HAP-1 (cell line): ENCODE measurements around the gene ZNRF3.
"Not testable (repeated sequence)": the region's sequence is repeated elsewhere in the genome, so short reads cannot be mapped to it uniquely, and the experiment has no call there.

Source experiments
- DNase-seq, 2 experiments: peaks; one replicate each; pipeline ENCODE4 v3.0.0-alpha.2; 2016 to 2020; ENCODE audit warnings: low spot score in 2 of 2
- H3K27me3 ChIP-seq: fragments of 250-450 bp; sonication (Bioruptor Pico); 2 replicates; pipeline ENCODE4 v1.5.1; 2020; ENCODE audit warnings: low read depth, mild to moderate bottlenecking, moderate library complexity
- H3K36me3 ChIP-seq: fragments of 250-450 bp; sonication (Bioruptor Pico); replicated peaks from 2 replicates; pipeline ENCODE4 v1.5.1; 2020; ENCODE audit warnings: mild to moderate bottlenecking
- H3K4me1 ChIP-seq: fragments of 250-450 bp; sonication (Bioruptor Pico); 2 replicates; pipeline ENCODE4 v1.5.1; 2020; ENCODE audit warnings: mild to moderate bottlenecking
- H3K4me3 ChIP-seq: fragments of 250-450 bp; sonication (Bioruptor Pico); 2 replicates; pipeline ENCODE4 v1.5.1; 2020; ENCODE audit warnings: mild to moderate bottlenecking, moderate library complexity
- H3K9me3 ChIP-seq: fragments of 250-450 bp; sonication (Bioruptor Pico); 2 replicates; pipeline ENCODE4 v1.5.1; 2020; ENCODE audit warnings: mild to moderate bottlenecking, moderate library complexity
- in situ Hi-C: fragments of 300-500 bp; cut with MboI; formaldehyde crosslinking; loops from 3 replicates; pipeline ENCODE4 v1.14.3; 2020; ENCODE audit warnings: low sequenced_read_pairs, inconsistent platforms, mixed read lengths

The ZNRF3 gene

DNA sequence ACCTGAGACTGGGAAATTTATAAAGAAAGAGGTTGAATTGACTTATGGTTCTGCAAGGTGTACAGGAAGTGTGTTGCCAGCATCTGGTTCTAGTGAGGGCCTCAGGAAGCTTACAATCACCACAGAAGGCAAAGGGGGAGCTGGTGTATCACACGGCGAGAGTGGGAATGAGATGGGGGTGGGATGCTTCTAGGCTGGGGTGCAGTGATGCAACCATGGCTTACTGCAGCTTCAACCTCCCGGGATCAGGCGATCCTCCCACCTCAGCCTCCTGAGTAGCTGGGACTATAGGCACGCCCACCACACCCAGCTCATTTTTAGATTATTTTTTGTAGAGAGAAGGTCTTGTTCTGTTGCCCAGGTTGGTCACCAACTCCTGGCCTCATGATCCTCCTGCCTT is 117.3 kb downstream of the ZNRF3 start:
- H3K36me3 ChIP-seq: no peaks in the 10 kb centered on the region; the same call in 1 of the 2 replicates

DNA sequence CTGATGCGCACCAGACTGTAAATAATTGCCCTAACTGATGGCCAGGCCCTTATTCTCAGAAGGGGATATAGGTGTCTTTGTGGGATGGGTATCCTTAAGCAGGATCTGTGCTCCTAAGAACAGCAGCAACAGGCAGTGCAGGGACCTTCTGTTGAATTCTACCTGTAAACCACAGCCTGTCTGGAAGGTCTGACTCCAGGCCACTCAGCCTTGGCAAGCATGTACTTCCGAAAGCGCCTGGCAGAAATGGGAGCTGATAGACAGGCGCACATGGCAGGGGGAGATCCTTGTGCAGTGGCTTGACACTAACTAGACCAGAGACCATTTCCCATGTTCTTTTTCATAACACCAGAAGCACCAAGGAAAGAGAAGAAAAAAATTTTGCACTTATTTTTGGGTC is 119.2 kb downstream of the ZNRF3 start:
- Histone ChIP-seq H3K4me1 (peaks cover 30% of the 10 kb centered on the region), H3K9me3 (no peaks in the 10 kb centered on the region), H3K27me3 (no peaks in the 10 kb centered on the region), H3K36me3 (no peaks in the 10 kb centered on the region), H3K4me3 (no peak overlapping the region)
- no peak for DNase-seq
- in situ Hi-C loops: no loop called here

More for the DNA sequence above, 117.3 kb downstream of the ZNRF3 start:
- no peak for DNase-seq
- in situ Hi-C loops: no loop called here
- Histone ChIP-seq H3K4me1 (peaks cover 37% of the 10 kb centered on the region), H3K4me3 (no peak overlapping the region), H3K27me3 (no peaks in the 10 kb centered on the region), H3K9me3 (no peaks in the 10 kb centered on the region)

DNA sequence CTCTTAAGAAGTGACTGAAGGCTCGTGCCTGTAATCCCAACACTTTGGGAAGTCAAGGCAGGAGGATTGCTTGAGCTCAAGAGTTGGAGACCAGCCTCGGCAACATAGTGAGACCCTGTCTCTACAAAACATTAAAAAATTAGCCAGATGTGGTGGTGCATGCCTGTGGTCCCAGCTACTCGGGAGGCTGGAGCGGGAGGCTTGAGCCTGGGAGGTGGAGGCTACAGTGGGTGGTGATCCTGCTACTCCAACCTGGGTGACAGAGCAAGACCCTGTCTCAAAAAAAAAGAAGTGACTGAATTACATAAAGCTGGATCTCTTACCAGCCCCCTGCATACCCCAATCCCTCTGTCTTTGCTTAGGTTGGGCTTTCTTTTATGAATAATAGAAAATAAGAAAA is 120.2 kb downstream of the ZNRF3 start:
- Histone ChIP-seq H3K4me1 (peaks cover 30% of the 10 kb centered on the region), H3K27me3 (no peaks in the 10 kb centered on the region), H3K9me3 (no peaks in the 10 kb centered on the region), H3K4me3 (no peak overlapping the region), H3K36me3 (no peaks in the 10 kb centered on the region)
- no peak for DNase-seq
- in situ Hi-C loops: no loop called here

DNA sequence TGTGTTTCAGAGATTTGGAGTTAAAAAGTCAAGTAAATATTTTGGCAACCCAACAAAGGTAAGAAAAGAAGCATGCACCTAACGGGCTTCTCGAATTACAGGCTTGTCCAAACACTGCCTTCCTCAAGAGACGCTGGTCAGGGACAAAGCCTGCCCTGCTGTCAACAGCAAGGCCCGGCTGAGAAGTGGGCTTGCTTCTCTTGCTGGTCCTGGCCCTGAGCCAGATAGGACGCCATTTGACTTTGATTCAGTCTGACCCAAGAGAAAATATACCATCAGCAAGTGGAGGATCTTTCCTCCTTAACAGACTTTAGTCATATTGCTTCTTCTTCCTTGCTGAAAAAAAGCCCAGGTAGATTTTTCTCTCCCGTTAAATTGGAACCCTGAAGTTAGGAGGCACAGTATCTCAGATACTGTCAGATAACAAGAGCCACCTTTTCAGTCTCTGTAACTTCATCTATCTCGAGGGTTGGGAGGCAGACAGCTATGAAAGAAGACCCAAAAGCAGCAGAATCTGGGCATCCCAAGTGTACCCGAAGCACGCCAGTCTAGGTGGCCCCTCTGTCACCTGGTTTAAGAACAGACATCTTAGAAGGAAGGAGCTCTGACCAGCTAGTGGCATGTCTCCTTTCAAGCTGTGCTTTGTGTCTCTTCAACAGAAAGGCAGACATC is 120.7 kb downstream of the ZNRF3 start:
- no peak overlapping the region for H3K4me3 ChIP-seq

DNA sequence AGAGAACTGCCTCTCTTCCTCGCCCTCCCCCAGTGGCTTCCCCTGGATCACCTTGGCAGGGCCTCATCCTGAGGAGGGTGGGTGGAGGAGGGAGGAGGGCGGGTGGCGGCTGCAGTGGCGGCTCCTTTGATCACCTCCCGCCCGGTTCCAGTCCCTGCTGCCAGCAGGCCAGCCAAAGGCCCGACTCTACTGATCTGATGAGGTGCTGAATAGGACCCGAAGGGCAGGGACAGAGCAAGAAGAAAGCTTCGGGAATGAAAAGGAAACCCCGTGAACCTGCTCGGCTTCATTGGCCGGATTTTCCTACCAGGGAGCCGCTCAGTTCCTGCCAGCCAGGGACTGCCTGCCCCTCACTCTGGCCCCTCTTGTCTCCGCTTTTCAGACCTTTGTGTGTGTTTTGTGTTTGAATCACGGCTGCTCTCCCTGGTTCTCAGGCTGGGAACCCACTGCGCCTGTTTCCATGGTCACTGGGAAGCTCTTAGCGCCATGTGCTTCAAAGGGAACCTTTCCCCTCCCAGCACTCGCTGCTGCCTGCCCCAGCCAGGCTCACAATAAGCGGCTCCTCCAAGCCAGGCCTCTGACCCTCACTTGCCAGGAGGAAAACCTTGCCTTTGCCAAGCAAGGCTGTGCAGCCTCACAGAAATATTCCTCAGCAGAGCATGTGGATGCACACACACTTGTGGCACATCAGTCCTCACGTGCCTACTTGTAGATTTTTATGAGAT is 121.4 kb downstream of the ZNRF3 start:
- no peaks in the 10 kb centered on the region for H3K36me3 ChIP-seq
- no peak overlapping the region for H3K4me3 ChIP-seq
- in situ Hi-C loops: no loop called here
- no peaks in the 10 kb centered on the region for H3K27me3 ChIP-seq
- peak; percentile 25 to 65 for DNase-seq
- peaks cover 23% of the 10 kb centered on the region for H3K4me1 ChIP-seq
- no peaks in the 10 kb centered on the region for H3K9me3 ChIP-seq

More for the DNA sequence above, 120.7 kb downstream of the ZNRF3 start:
- H3K9me3 ChIP-seq: no peaks in the 10 kb centered on the region
- peaks cover 30% of the 10 kb centered on the region for H3K4me1 ChIP-seq
- no peaks in the 10 kb centered on the region for H3K27me3 ChIP-seq
- in situ Hi-C loops: no loop called here
- peak in 1 of 2 experiments; percentile 53 for DNase-seq
- no peaks in the 10 kb centered on the region for H3K36me3 ChIP-seq

DNA sequence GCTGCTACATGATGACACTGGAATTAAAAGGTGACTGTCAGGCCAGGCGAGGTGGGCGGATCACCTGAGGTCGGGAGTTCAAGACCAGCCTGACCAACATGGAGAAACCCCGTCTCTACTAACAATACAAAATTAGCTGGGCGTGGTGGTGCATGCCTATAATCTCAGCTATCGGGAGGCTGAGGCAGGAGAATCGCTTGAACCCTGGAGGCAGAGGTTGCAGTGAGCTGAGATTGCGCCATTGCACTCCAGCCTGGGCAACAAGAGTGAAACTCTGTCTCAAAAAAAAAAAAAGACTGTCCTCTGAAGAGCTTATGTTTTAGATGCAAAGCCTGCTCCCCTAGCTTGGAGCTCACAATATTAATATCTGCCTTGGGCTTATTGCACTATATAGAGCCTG is 122.4 kb downstream of the ZNRF3 start:
- H3K9me3 ChIP-seq, in situ Hi-C loops, H3K4me3 ChIP-seq, H3K36me3 ChIP-seq, H3K27me3 ChIP-seq, DNase-seq: not testable (repeated sequence)
- peaks cover 16% of the 10 kb centered on the region for H3K4me1 ChIP-seq

DNA sequence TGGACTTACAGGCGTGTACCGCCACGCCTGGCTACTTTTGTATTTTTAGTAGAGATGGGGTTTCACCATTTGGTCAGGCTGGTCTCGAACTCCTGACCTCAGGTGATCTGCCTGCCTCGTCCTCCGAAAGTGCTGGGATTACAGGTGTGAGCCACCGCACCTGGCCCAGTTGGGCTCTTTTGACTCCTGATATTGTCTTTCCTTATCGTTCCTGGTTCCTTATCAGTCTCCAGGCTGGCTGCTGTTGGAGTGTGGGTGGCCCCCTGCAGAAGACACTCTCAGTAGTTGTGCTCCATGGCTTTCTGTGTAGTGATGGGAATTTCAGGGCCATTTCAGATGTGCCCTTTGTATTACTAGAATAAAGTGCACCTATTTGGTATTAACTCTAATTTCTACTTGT is 123.0 kb downstream of the ZNRF3 start:
- in situ Hi-C loops: no loop called here
- no peak for DNase-seq
- peaks cover 16% of the 10 kb centered on the region for H3K4me1 ChIP-seq
- no peak overlapping the region for H3K4me3 ChIP-seq
- H3K36me3 ChIP-seq: no peaks in the 10 kb centered on the region
- H3K27me3 ChIP-seq: no peaks in the 10 kb centered on the region
- H3K9me3 ChIP-seq: no peaks in the 10 kb centered on the region

DNA sequence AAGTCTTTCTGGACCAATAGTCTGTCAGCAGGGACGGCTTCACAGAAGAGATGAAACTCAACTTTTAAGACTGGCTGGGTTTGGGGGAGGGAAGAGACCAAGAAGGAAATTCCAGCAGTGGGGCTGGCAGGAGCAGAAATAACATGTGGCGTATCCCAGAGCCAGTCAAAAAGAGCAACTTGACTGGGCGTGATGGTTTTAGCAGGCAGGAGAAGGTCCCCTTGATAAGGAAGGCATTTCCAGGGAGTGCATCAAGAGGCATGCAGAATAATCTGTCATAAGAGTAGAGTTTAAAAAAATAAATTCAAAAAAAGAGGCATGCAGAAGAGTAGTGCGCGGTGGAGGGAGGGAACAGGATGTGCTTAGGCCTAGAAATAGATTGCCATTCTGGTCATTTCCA is 125.8 kb downstream of the ZNRF3 start:
- DNase-seq: no peak
- H3K4me1 ChIP-seq: peaks cover 10% of the 10 kb centered on the region
- in situ Hi-C loops: no loop called here

DNA sequence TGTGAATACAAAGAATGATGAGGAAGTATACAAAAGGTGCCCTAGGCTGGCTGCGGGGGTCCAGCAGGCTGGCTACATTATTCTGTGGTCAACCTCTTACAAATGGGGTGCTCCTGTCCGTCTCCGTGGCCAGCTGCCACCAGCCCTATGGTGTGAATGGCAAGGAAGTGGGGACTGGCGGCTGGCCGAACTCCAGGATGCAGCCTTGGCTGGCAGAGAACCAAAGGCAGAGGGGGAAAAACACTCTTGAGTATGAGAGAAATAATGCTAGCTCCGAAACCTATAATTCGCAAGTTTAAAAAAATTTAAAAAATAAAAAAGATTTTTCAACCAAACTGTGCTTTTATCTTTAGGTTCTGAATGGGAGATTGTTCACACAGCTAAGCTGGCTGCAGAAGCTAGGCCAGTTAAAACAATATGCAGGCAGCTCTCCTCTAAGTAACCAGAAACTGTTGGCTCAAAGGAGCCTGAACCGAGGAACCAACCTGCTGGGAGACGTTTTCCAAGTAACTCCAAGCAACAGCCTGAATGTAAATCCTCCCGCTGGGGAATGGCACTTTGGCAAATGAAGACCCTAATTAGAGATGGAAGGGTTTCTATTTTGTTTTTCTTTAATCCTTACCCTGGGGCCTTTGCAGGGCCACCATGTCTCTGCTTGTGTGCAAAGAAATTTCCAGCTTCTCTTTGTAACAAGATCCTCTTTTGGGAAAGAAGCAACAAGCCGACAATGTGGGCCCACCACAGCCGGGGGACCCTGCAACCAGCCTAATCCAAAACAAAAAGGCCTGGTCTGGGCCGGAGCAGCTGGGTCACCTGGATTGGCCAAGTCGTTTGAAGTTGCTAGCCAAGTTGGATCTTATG is 128.1 kb downstream of the ZNRF3 start:
- Histone ChIP-seq H3K4me3 (no peak overlapping the region), H3K27me3 (no peaks in the 10 kb centered on the region), H3K4me1 (peaks cover 6% of the 10 kb centered on the region), H3K36me3 (0 out of 2 replicates have a peak, but pooled peaks cover 4% of the 10 kb centered on the region), H3K9me3 (no peaks in the 10 kb centered on the region)
- in situ Hi-C loops: no loop called here
- DNase-seq: no peak

More for the DNA sequence above, 125.8 kb downstream of the ZNRF3 start:
- Histone ChIP-seq H3K9me3 (no peaks in the 10 kb centered on the region), H3K27me3 (no peaks in the 10 kb centered on the region), H3K36me3 (0 out of 2 replicates have a peak, but pooled peaks cover 4% of the 10 kb centered on the region), H3K4me3 (no peak overlapping the region)

DNA sequence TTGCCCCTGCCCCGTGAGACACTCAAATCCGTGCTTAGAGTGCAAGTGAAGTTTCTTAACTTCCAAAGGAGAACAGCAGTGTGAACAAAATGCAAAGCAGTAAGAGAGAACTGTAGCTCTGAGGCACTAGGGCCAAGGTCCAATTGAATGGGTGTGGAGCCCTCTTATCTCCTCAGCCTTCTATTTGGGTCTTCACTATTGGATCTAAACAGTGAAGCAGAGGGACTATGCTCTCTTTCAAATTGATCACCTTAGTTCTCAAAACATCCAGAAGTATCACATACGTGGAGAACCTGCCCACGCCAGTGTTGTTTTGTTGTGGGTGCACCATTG is 128.7 kb downstream of the ZNRF3 start:
- no peaks in the 10 kb centered on the region for H3K9me3 ChIP-seq
- H3K4me1 ChIP-seq: peaks cover 8% of the 10 kb centered on the region
- no peak overlapping the region for H3K4me3 ChIP-seq
- H3K27me3 ChIP-seq: no peaks in the 10 kb centered on the region
- in situ Hi-C loops: no loop called here
- DNase-seq: no peak
- 0 out of 2 replicates have a peak, but pooled peaks cover 4% of the 10 kb centered on the region for H3K36me3 ChIP-seq

DNA sequence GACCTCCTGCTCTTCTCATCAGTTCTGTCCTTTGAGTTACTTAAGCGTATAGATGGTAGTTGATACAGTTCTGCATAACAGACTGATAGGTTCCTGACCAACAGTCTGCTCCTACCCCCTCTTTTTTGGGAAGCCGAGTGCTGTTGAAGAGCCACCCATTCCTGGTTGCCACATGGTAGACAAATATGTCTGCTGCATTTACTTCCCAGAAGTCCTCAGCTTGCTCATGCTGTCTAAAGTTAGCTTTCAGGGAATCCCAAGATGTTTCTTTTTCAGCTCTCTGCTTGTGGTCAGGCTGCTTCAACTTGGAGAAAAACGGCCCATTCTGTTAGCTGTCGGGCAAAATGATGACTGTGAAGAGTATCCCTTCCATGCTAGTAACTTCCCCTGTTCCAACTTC is 129.6 kb downstream of the ZNRF3 start:
- no peak for DNase-seq
- in situ Hi-C loops: no loop called here
- H3K36me3 ChIP-seq: 0 out of 2 replicates have a peak, but pooled peaks cover 4% of the 10 kb centered on the region
- H3K4me1 ChIP-seq: peaks cover 8% of the 10 kb centered on the region
- H3K4me3 ChIP-seq: no peak overlapping the region
- H3K9me3 ChIP-seq: no peaks in the 10 kb centered on the region
- no peaks in the 10 kb centered on the region for H3K27me3 ChIP-seq

DNA sequence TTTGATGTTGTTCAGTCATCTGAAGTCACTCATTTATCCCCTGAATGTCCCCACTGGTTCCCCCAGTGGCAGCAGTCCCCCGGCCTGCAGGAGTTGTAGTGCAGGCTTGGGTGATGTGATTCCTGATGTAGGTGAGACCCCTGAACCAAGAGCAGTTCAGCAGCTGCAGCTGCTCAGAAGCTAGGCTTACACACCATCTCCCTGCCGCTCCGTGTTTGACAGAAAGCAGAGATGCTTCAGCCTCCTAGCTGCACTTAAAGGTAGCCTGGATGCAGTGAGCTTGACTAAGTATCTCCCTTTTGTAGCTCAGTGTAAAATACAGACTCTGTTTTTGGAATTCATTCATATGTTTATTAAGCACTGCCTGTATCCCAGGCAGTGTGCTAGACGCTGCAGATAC is 130.9 kb downstream of the ZNRF3 start:
- Histone ChIP-seq H3K4me1 (peaks cover 8% of the 10 kb centered on the region), H3K36me3 (peaks cover 4% of the 10 kb centered on the region; the same call in 1 of the 2 replicates), H3K4me3 (no peak overlapping the region), H3K9me3 (no peaks in the 10 kb centered on the region), H3K27me3 (no peaks in the 10 kb centered on the region)
- DNase-seq: no peak
- in situ Hi-C loops: no loop called here

DNA sequence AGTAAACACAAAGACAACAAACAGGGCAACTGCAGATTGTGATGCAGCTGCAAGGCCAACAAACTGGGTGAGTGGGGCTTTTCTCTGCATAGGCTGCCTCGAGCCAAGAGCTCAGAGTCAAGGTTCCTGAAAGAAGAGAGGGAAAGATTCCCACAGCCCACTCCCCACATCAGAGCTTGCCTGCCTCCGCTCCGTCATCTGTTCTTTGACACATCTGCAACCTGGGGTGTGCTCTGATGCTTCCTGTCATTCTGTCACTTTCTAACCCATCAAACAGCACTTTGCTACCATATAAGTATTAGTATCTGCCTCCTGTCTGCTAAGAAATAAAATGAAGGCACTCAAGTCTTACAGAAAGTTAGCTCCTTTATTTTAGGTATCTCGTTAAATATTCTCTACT is 131.4 kb downstream of the ZNRF3 start:
- in situ Hi-C loops: no loop called here
- DNase-seq: no peak

More for the DNA sequence above, 131.4 kb downstream of the ZNRF3 start:
- Histone ChIP-seq H3K36me3 (peaks cover 4% of the 10 kb centered on the region; the same call in 1 of the 2 replicates), H3K4me3 (no peak overlapping the region), H3K27me3 (no peaks in the 10 kb centered on the region), H3K9me3 (no peaks in the 10 kb centered on the region), H3K4me1 (peaks cover 8% of the 10 kb centered on the region)
